Ovary (tissue), 3 donors: ENCODE results near the gene SCN1A.
"Not testable (repeated sequence)": the region's sequence is repeated elsewhere in the genome, so short reads cannot be mapped to it uniquely, and the experiment has no call there.

Experiments used
- POLR2A ChIP-seq: fragments of 450-650 bp; IDR thresholded peaks from one replicate; pipeline ENCODE4 v1.6.1; 2017; ENCODE audit warnings: antibody characterized with exemption, mild to moderate bottlenecking, moderate library complexity
- TF ChIP-seq, protein P1 (sequence below), 3 donors: fragments of 450-650 bp in 2 of 3; fragments of 200-600 bp in 1 of 3; IDR thresholded peaks; one replicate each; pipeline versions ENCODE4 v1.5.1 to v1.8.0; 2016 to 2022; ENCODE audit warnings: antibody characterized with exemption in 3 of 3, mild to moderate bottlenecking in 1 of 3
- donor health status: DM: no; HTN: no; CAD: no.

- TF ChIP-seq, protein P1, sequence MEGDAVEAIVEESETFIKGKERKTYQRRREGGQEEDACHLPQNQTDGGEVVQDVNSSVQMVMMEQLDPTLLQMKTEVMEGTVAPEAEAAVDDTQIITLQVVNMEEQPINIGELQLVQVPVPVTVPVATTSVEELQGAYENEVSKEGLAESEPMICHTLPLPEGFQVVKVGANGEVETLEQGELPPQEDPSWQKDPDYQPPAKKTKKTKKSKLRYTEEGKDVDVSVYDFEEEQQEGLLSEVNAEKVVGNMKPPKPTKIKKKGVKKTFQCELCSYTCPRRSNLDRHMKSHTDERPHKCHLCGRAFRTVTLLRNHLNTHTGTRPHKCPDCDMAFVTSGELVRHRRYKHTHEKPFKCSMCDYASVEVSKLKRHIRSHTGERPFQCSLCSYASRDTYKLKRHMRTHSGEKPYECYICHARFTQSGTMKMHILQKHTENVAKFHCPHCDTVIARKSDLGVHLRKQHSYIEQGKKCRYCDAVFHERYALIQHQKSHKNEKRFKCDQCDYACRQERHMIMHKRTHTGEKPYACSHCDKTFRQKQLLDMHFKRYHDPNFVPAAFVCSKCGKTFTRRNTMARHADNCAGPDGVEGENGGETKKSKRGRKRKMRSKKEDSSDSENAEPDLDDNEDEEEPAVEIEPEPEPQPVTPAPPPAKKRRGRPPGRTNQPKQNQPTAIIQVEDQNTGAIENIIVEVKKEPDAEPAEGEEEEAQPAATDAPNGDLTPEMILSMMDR (IDR thresholded peaks at IDR 0.05) = not testable (repeated sequence)
- not testable (repeated sequence) for TF ChIP-seq POLR2A
Observed at GRCh38 chr2:165972161-165972560, 155.7 kb downstream of the SCN1A start.
